Brain microvascular endothelial cell (primary cell): ENCODE data around the gene SMARCD3.

Source experiments
- DNase-seq: peaks from one replicate; pipeline ENCODE4 v3.0.0-alpha.2; 2020
- H3K27ac ChIP-seq: fragments of 250-450 bp; sonication (Bioruptor Pico); 2 replicates; pipeline ENCODE4 v1.5.1; 2020; ENCODE audit warnings: mild to moderate bottlenecking, moderate library complexity
- H3K27me3 ChIP-seq: fragments of 250-450 bp; sonication (Bioruptor Pico); replicated peaks from 2 replicates; pipeline ENCODE4 v1.5.1; 2020; ENCODE audit warnings: mild to moderate bottlenecking
- H3K36me3 ChIP-seq: fragments of 250-450 bp; sonication (Bioruptor Pico); replicated peaks from 2 replicates; pipeline ENCODE4 v1.5.1; 2020; ENCODE audit warnings: mild to moderate bottlenecking
- H3K4me3 ChIP-seq: 2 replicates; pipeline ENCODE4 v1.5.1; 2011; ENCODE audit warnings: low read depth, mild to moderate bottlenecking, control low read depth, low read length, moderate library complexity
- in situ Hi-C: cut with HindIII; loops from 2 replicates; pipeline ENCODE4 v1.10.0; 2017; ENCODE audit warnings: low sequenced_read_pairs, low pct_ligation_motif_present
- TF ChIP-seq, protein P1 (sequence below): IDR thresholded peaks from 2 replicates; pipeline ENCODE4 v1.5.1; 2011; ENCODE audit warnings: low read depth, mild to moderate bottlenecking, moderate library complexity, low read length, control low read depth, inconsistent platforms; ENCODE audit errors: missing control alignments

SMARCD3 gene

GRCh38 chr7:151279868-151280267 is 31.4 kb upstream of the SMARCD3 start:
- in situ Hi-C loops = no loop called here

GRCh38 chr7:151278949-151279348 is 30.5 kb upstream of the SMARCD3 start:
- Histone ChIP-seq H3K27ac (no peak overlapping the region), H3K36me3 (no peaks in the 10 kb centered on the region), H3K4me3 (no peak overlapping the region), H3K27me3 (peaks cover 5% of the 10 kb centered on the region)
- in situ Hi-C loops = no loop called here
- no peak for DNase-seq
- TF ChIP-seq, protein P1, sequence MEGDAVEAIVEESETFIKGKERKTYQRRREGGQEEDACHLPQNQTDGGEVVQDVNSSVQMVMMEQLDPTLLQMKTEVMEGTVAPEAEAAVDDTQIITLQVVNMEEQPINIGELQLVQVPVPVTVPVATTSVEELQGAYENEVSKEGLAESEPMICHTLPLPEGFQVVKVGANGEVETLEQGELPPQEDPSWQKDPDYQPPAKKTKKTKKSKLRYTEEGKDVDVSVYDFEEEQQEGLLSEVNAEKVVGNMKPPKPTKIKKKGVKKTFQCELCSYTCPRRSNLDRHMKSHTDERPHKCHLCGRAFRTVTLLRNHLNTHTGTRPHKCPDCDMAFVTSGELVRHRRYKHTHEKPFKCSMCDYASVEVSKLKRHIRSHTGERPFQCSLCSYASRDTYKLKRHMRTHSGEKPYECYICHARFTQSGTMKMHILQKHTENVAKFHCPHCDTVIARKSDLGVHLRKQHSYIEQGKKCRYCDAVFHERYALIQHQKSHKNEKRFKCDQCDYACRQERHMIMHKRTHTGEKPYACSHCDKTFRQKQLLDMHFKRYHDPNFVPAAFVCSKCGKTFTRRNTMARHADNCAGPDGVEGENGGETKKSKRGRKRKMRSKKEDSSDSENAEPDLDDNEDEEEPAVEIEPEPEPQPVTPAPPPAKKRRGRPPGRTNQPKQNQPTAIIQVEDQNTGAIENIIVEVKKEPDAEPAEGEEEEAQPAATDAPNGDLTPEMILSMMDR = no peak

More at GRCh38 chr7:151279868-151280267, 31.4 kb upstream of the SMARCD3 start:
- TF ChIP-seq, protein P1 = no peak
- H3K36me3 ChIP-seq = no peaks in the 10 kb centered on the region
- no peak overlapping the region for H3K27ac ChIP-seq
- peaks cover 5% of the 10 kb centered on the region for H3K27me3 ChIP-seq
- H3K4me3 ChIP-seq = no peak overlapping the region
- no peak for DNase-seq

GRCh38 chr7:151277631-151278030 is 29.1 kb upstream of the SMARCD3 start:
- Histone ChIP-seq H3K4me3 (no peak overlapping the region), H3K36me3 (no peaks in the 10 kb centered on the region), H3K27ac (no peak overlapping the region), H3K27me3 (peaks cover 5% of the 10 kb centered on the region)
- TF ChIP-seq, protein P1 = no peak
- DNase-seq = no peak
- in situ Hi-C loops = no loop called here

GRCh38 chr7:151276666-151277590 is 28.4 kb upstream of the SMARCD3 start:
- TF ChIP-seq, protein P1 = no peak
- peak overlapping the region; percentile 40 for H3K4me3 ChIP-seq
- no peak overlapping the region for H3K27ac ChIP-seq
- H3K27me3 ChIP-seq = peaks cover 5% of the 10 kb centered on the region
- in situ Hi-C loops = no loop called here
- DNase-seq = peak; percentile 37
- H3K36me3 ChIP-seq = no peaks in the 10 kb centered on the region

DNA sequence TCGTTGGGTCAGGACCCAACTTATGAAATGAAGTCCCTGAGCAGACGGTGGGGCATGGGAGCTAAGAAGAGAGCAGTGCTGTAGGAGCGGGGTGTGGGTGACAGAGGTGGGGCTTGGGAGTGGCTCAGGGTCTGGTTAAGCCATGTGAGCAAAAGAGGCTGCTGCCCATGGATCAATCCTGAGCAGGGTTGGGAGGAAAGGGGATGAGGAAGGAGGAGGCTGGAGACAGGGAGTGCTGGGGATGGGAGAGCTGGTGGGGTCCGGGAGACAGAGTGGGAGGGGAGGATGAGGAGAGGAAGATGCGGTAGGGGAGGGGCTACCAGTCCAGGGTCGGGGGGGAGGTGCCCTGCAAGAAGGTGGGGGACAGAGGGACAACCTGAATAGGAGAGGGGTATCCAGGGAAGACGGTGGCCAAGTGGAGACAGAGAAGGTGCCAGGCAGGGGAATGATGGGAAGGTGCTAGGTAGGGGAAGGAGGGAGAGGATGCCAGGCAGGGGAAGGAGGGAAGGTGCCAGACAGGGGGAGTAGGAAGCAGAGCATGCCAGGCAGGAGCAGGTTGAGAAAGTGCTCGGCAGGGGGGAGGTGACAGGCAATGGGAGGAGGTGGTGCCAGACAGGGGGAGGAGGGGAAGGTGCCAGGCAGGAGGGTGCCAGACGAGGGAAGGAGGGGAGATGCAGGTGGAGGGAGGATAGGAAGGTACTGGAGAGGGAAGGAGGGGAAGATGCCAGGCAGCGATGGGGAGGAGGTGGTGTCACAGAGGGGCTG is 27.5 kb upstream of the SMARCD3 start:
- DNase-seq = no peak
- TF ChIP-seq, protein P1 = no peak
- H3K36me3 ChIP-seq = no peaks in the 10 kb centered on the region
- H3K4me3 ChIP-seq = no peak overlapping the region
- no peak overlapping the region for H3K27ac ChIP-seq
- peaks cover 5% of the 10 kb centered on the region for H3K27me3 ChIP-seq
- in situ Hi-C loops = no loop called here
